ENCODE data around the gene IER3. TPM values are rescaled to one million over a fixed set of nuclear protein-coding genes. Genes with fewer than 3 reads are reported as not detected.

Gene IER3
- total and polyA plus RNA-seq, 2 of the 13 experiments (the other 11 are each of a cell fraction or from before 2014, with no cell fraction given): 51.1 to 131 TPM

DNA sequence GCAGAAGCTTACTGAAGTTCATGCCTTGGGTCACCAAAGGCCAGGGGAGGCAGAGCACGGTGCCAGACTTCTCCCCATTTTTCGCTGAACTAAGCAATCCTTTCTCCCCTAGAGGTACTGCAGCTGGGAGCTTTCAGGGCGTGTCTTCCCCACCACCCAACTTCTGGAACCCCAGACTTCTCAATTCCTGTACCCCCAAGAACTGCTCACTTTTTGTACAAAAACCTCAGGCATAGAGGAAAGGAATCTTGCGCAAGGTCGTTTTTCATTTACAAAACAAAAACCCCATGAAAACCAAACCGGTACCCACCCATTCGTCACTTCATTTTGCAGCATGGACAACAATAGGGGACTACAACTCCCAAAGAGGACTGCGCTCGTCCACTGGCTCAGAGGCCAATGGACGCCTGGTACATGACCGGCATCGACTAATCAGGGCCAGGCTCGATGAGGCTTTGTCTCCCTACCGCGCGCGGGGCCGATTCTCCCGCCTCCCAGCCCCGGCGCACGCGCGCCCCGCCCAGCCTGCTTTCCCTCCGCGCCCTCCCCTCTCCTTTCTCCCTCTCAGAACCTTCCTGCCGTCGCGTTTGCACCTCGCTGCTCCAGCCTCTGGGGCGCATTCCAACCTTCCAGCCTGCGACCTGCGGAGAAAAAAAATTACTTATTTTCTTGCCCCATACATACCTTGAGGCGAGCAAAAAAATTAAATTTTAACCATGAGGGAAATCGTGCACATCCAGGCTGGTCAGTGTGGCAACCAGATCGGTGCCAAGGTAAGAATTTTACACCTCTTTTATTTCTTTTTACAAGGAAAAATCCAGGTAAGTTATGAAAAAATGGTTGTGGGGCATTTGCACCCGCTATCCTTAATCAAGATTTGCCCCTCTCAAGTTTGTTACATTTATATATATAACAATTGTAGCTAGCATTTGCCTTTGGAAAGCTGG, 24.3 kb downstream of the IER3 start, which contains the start of gene TUBB (continued):
- TF ChIP-seq, protein P1, sequence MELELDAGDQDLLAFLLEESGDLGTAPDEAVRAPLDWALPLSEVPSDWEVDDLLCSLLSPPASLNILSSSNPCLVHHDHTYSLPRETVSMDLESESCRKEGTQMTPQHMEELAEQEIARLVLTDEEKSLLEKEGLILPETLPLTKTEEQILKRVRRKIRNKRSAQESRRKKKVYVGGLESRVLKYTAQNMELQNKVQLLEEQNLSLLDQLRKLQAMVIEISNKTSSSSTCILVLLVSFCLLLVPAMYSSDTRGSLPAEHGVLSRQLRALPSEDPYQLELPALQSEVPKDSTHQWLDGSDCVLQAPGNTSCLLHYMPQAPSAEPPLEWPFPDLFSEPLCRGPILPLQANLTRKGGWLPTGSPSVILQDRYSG (CRISPR knock-in tag; IDR thresholded peaks at IDR 0.05): peak; percentile 86; the same call in 1 of the 2 replicates
- TF ChIP-seq ZNF674 (CRISPR knock-in tag; IDR thresholded peaks at IDR 0.05; ENCODE audit: low read depth) (peak; percentile 77; the same call in 1 of the 2 replicates), TCF7L2 (IDR thresholded peaks at IDR 0.05; ENCODE audit: low read depth, low read length) (no peak), ARID2 (CRISPR knock-in tag; IDR thresholded peaks at IDR 0.05; ENCODE audit: borderline replicate concordance) (peak; percentile 37; the same call in 1 of the 2 replicates), ZBTB7A (CRISPR knock-in tag; IDR thresholded peaks at IDR 0.05) (no peak), MTF1 (CRISPR knock-in tag; IDR thresholded peaks at IDR 0.05) (no peak), AKAP8 (CRISPR knock-in tag; IDR thresholded peaks at IDR 0.05) (no peak), ZNF292 (CRISPR knock-in tag; IDR thresholded peaks at IDR 0.05; ENCODE audit: borderline replicate concordance, low read depth) (no peak), SP1 (IDR thresholded peaks at IDR 0.05) (no peak), SP1 (CRISPR knock-in tag; IDR thresholded peaks at IDR 0.05) (peak; percentile 74), NCOR1 (IDR thresholded peaks at IDR 0.05; ENCODE audit: borderline replicate concordance, low read length) (peak; percentile 63; the same call in 1 of the 2 replicates), ZNF24 (IDR thresholded peaks at IDR 0.05) (no peak), TGIF2 (CRISPR knock-in tag; IDR thresholded peaks at IDR 0.05) (peak; percentile 58; the same call in 1 of the 2 replicates), ZSCAN29 (CRISPR knock-in tag; conservative IDR thresholded peaks at IDR 0.05) (no peak), MTF2 (CRISPR knock-in tag; IDR thresholded peaks at IDR 0.05; ENCODE audit: borderline replicate concordance) (no peak), PAX8 (CRISPR knock-in tag; IDR thresholded peaks at IDR 0.05; ENCODE audit: borderline replicate concordance) (no peak), PCBP1 (IDR thresholded peaks at IDR 0.05; ENCODE audit: borderline replicate concordance, low read depth, low read length) (no peak), RBM39 (IDR thresholded peaks at IDR 0.05; ENCODE audit: low read depth, low read length, poor library complexity, severe bottlenecking) (no peak), ZNF577 (CRISPR knock-in tag; IDR thresholded peaks at IDR 0.05; ENCODE audit: borderline replicate concordance, low read depth) (no peak)
- TF ChIP-seq, protein P2, sequence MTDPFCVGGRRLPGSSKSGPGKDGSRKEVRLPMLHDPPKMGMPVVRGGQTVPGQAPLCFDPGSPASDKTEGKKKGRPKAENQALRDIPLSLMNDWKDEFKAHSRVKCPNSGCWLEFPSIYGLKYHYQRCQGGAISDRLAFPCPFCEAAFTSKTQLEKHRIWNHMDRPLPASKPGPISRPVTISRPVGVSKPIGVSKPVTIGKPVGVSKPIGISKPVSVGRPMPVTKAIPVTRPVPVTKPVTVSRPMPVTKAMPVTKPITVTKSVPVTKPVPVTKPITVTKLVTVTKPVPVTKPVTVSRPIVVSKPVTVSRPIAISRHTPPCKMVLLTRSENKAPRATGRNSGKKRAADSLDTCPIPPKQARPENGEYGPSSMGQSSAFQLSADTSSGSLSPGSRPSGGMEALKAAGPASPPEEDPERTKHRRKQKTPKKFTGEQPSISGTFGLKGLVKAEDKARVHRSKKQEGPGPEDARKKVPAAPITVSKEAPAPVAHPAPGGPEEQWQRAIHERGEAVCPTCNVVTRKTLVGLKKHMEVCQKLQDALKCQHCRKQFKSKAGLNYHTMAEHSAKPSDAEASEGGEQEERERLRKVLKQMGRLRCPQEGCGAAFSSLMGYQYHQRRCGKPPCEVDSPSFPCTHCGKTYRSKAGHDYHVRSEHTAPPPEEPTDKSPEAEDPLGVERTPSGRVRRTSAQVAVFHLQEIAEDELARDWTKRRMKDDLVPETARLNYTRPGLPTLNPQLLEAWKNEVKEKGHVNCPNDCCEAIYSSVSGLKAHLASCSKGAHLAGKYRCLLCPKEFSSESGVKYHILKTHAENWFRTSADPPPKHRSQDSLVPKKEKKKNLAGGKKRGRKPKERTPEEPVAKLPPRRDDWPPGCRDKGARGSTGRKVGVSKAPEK (CRISPR knock-in tag; IDR thresholded peaks at IDR 0.05; ENCODE audit: borderline replicate concordance): no peak
- TF ChIP-seq, protein P3, sequence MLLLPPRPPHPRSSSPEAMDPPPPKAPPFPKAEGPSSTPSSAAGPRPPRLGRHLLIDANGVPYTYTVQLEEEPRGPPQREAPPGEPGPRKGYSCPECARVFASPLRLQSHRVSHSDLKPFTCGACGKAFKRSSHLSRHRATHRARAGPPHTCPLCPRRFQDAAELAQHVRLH (CRISPR knock-in tag; IDR thresholded peaks at IDR 0.05; ENCODE audit: borderline replicate concordance, low read depth): peak; percentile 21; the same call in 1 of the 2 replicates
- TF ChIP-seq, protein P4, sequence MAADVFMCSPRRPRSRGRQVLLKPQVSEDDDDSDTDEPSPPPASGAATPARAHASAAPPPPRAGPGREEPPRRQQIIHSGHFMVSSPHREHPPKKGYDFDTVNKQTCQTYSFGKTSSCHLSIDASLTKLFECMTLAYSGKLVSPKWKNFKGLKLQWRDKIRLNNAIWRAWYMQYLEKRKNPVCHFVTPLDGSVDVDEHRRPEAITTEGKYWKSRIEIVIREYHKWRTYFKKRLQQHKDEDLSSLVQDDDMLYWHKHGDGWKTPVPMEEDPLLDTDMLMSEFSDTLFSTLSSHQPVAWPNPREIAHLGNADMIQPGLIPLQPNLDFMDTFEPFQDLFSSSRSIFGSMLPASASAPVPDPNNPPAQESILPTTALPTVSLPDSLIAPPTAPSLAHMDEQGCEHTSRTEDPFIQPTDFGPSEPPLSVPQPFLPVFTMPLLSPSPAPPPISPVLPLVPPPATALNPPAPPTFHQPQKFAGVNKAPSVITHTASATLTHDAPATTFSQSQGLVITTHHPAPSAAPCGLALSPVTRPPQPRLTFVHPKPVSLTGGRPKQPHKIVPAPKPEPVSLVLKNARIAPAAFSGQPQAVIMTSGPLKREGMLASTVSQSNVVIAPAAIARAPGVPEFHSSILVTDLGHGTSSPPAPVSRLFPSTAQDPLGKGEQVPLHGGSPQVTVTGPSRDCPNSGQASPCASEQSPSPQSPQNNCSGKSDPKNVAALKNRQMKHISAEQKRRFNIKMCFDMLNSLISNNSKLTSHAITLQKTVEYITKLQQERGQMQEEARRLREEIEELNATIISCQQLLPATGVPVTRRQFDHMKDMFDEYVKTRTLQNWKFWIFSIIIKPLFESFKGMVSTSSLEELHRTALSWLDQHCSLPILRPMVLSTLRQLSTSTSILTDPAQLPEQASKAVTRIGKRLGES (CRISPR knock-in tag; IDR thresholded peaks at IDR 0.05; ENCODE audit: borderline replicate concordance): no peak
